HepG2 (cell line): Measurements from ENCODE around the gene MUL1. TPM values are rescaled to one million over a fixed set of nuclear protein-coding genes. Genes with fewer than 3 reads are reported as not detected.

ENCODE experiments used
- FOXK1 ChIP-seq: sonication (generic); formaldehyde crosslinking; IDR thresholded peaks from 2 replicates; pipeline ENCODE4 v1.4.0; 2020; ENCODE audit warnings: low read depth, missing genetic modification reagents, borderline replicate concordance
- FOXO4 ChIP-seq: sonication (generic); formaldehyde crosslinking; conservative IDR thresholded peaks from 2 replicates; pipeline ENCODE4 v1.8.1; 2023; ENCODE audit warnings: missing genetic modification reagents
- MIER2 ChIP-seq: IDR thresholded peaks from 2 replicates; pipeline ENCODE4 v1.6.1; 2016; ENCODE audit warnings: missing biosample characterization, missing genetic modification reagents
- MNT ChIP-seq: fragments of 450-650 bp; IDR thresholded peaks from 2 replicates; pipeline ENCODE4 v1.6.1; 2016
- MYC ChIP-seq: sonication (generic); formaldehyde crosslinking; IDR thresholded peaks from 2 replicates; pipeline ENCODE4 v1.9.0; 2021; ENCODE audit warnings: missing genetic modification reagents, borderline replicate concordance
- NR0B2 ChIP-seq: sonication (generic); formaldehyde crosslinking; IDR thresholded peaks from 2 replicates; pipeline ENCODE4 v1.4.0; 2020; ENCODE audit warnings: mild to moderate bottlenecking, missing genetic modification reagents
- PHF8 ChIP-seq: sonication (generic); formaldehyde crosslinking; IDR thresholded peaks from 2 replicates; pipeline ENCODE4 v1.5.0; 2020; ENCODE audit warnings: missing genetic modification reagents
- PREB ChIP-seq: sonication (generic); formaldehyde crosslinking; IDR thresholded peaks from 2 replicates; pipeline ENCODE4 v1.4.0; 2020; ENCODE audit warnings: missing genetic modification reagents
- RBM22 ChIP-seq: fragments of 200-400 bp; formaldehyde crosslinking; optimal IDR thresholded peaks from 2 replicates; pipeline ENCODE3; 2017; ENCODE audit warnings: mild to moderate bottlenecking, low read length, moderate library complexity
- TBX2 ChIP-seq: sonication (generic); formaldehyde crosslinking; IDR thresholded peaks from 2 replicates; pipeline ENCODE4 v1.5.0; 2020; ENCODE audit warnings: missing genetic modification reagents, mild to moderate bottlenecking, borderline replicate concordance
- THAP7 ChIP-seq: sonication (generic); formaldehyde crosslinking; IDR thresholded peaks from 2 replicates; pipeline ENCODE4 v1.8.1; 2023; ENCODE audit warnings: mild to moderate bottlenecking, missing genetic modification reagents
- TOE1 ChIP-seq: sonication (generic); formaldehyde crosslinking; IDR thresholded peaks from 2 replicates; pipeline ENCODE4 v1.4.0; 2020; ENCODE audit warnings: mild to moderate bottlenecking, missing genetic modification reagents
- ZBTB43 ChIP-seq: sonication (generic); formaldehyde crosslinking; conservative IDR thresholded peaks from 2 replicates; pipeline ENCODE4 v1.4.0; 2020; ENCODE audit warnings: missing genetic modification reagents
- ZBTB7A ChIP-seq: sonication (generic); formaldehyde crosslinking; IDR thresholded peaks from 2 replicates; pipeline ENCODE4 v1.8.0; 2022; ENCODE audit warnings: mild to moderate bottlenecking, missing genetic modification reagents
- ZMAT5 ChIP-seq: sonication (generic); formaldehyde crosslinking; IDR thresholded peaks from 2 replicates; pipeline ENCODE4 v1.5.0; 2020; ENCODE audit warnings: mild to moderate bottlenecking, low read depth, missing genetic modification reagents, borderline replicate concordance
- ZMYM3 ChIP-seq: sonication (generic); formaldehyde crosslinking; IDR thresholded peaks from 2 replicates; pipeline ENCODE4 v1.5.1; 2020; ENCODE audit warnings: mild to moderate bottlenecking, missing genetic modification reagents
- ZNF30 ChIP-seq: sonication (generic); formaldehyde crosslinking; IDR thresholded peaks from 2 replicates; pipeline ENCODE4 v1.5.0; 2020; ENCODE audit warnings: mild to moderate bottlenecking, missing genetic modification reagents
- ZNF317 ChIP-seq: sonication (generic); formaldehyde crosslinking; IDR thresholded peaks from 2 replicates; pipeline ENCODE4 v1.5.0; 2020; ENCODE audit warnings: mild to moderate bottlenecking, missing genetic modification reagents
- ZNF383 ChIP-seq: sonication (generic); formaldehyde crosslinking; IDR thresholded peaks from 2 replicates; pipeline ENCODE4 v1.4.0; 2020; ENCODE audit warnings: missing genetic modification reagents, mild to moderate bottlenecking, borderline replicate concordance
- ZNF430 ChIP-seq: sonication (generic); formaldehyde crosslinking; IDR thresholded peaks from 2 replicates; pipeline ENCODE4 v1.9.0; 2021; ENCODE audit warnings: mild to moderate bottlenecking, missing genetic modification reagents
- ZNF484 ChIP-seq: sonication (generic); formaldehyde crosslinking; IDR thresholded peaks from 2 replicates; pipeline ENCODE4 v1.5.1; 2020; ENCODE audit warnings: mild to moderate bottlenecking, low read depth, missing genetic modification reagents, borderline replicate concordance
- ZNF724P ChIP-seq: sonication (generic); formaldehyde crosslinking; IDR thresholded peaks from 2 replicates; pipeline ENCODE4 v1.8.0; 2022; ENCODE audit warnings: missing genetic modification reagents, borderline replicate concordance
- polyA plus RNA-seq, 8 experiments: library from polyadenylated mRNA; depleted of rRNA in 3 of 8; stranded (reverse) in 7 of 8; unstranded in 1 of 8; fragments of >200 nt; fragmentation: Illumina TruSeq in 4 of 8; extraction: Trizol in 4 of 8; gene quantifications; 2 replicates each; pipeline versions ENCODE4 v1.2.1 to v1.2.3, GENCODE V29; 2011 to 2016; ENCODE audit warnings: low read depth in 4 of 8, missing spikeins in 1 of 8, mixed read lengths in 1 of 8; ENCODE audit not compliant: insufficient read depth in 1 of 8
- total RNA-seq, 5 experiments: library from RNA; depleted of rRNA; stranded (reverse); fragments of >200 nt; fragmentation: Illumina TruSeq; extraction: Trizol; gene quantifications; 2 replicates each; pipeline ENCODE4 v1.2.3, GENCODE V29; 2016; ENCODE audit warnings: low read depth in 1 of 5

MUL1 gene
- total and polyA plus RNA-seq, 2 of the 13 experiments (the other 11 are each of a cell fraction or from before 2014, with no cell fraction given) = 21.5 to 26.5 TPM

GRCh38 chr1:20480951-20481617, 26.9 kb downstream of the MUL1 start (continued):
- no peak for TF ChIP-seq ZMAT5 (CRISPR knock-in tag)
- TF ChIP-seq MNT = no peak
- TF ChIP-seq RBM22 = no peak
- TF ChIP-seq THAP7 (CRISPR knock-in tag) = 0 out of 2 replicates have a peak, but pooled peaks have one; percentile 2
- no peak for TF ChIP-seq ZNF484 (CRISPR knock-in tag)
- 0 out of 2 replicates have a peak, but pooled peaks have one; percentile 28 for TF ChIP-seq ZNF317 (CRISPR knock-in tag)
- TF ChIP-seq PHF8 = no peak; the same call in 1 of the 2 replicates
- TF ChIP-seq ZNF724P = no peak
- TF ChIP-seq ZNF30 = no peak
- TF ChIP-seq ZNF383 (CRISPR knock-in tag) = peak; percentile 26; the same call in 1 of the 2 replicates
- 0 out of 2 replicates have a peak, but pooled peaks have one; percentile 16 for TF ChIP-seq ZBTB43 (CRISPR knock-in tag)
- no peak for TF ChIP-seq ZNF430 (CRISPR knock-in tag)
- TF ChIP-seq PREB = no peak
- no peak for TF ChIP-seq FOXO4 (CRISPR knock-in tag)
- TF ChIP-seq TOE1 = no peak
- TF ChIP-seq TBX2 (CRISPR knock-in tag) = 0 out of 2 replicates have a peak, but pooled peaks have one; percentile 9
- TF ChIP-seq NR0B2 = 0 out of 2 replicates have a peak, but pooled peaks have one; percentile 45
- TF ChIP-seq FOXK1 (CRISPR knock-in tag) = no peak
- TF ChIP-seq MYC (CRISPR knock-in tag) = no peak
- TF ChIP-seq MIER2 (CRISPR knock-in tag) = no peak
- 0 out of 2 replicates have a peak, but pooled peaks have one; percentile 27 for TF ChIP-seq ZBTB7A
- no peak for TF ChIP-seq ZMYM3 (CRISPR knock-in tag)
